ENCODE data around the gene PIGQ. TPM values are rescaled to one million over a fixed set of nuclear protein-coding genes. Genes with fewer than 3 reads are reported as not detected.

Gene PIGQ
- polyA plus RNA-seq, 2 of the 4 experiments (the other 2 are of a cell fraction) = 13.2 to 31.2 TPM

- ATAC-seq = peak; percentile 72 to 82
- H3K27ac ChIP-seq = peak within 1 kb of the TSS; percentile 95 to 97
- peak within 1 kb of the TSS; percentile 96 for H3K4me3 ChIP-seq
- 0% methylated on average over 33 of the region's 129 CpGs for WGBS (ENCODE audit: missing lambda C conversion rate)
- H3K4me1 ChIP-seq = peaks cover 29% of the 10 kb centered on the region
- no peaks in the 10 kb centered on the region for H3K9me3 ChIP-seq
- ChIA-PET CTCF (interaction anchor here (1.2 kb wide), 2 partner anchors 12 kb away, joined by 3 read pairs; no protein-coding TSS in a partner anchor), POLR2A (interaction anchor here (0.7 to 1.3 kb wide), 3 partner anchors 8 to 102 kb away, joined by 3 to 4 read pairs (median 3); partner anchors contain the start of gene RAB11FIP3)
- no peak for FAIRE-seq
- H3K4me2 ChIP-seq = peak within 1 kb of the TSS; percentile 89
- peak; percentile 61 to 90 for DNase-seq (ENCODE audit: low read depth in 1 of 2, low spot score in 1 of 2)
- TF ChIP-seq ESRRA (IDR thresholded peaks at IDR 0.05; ENCODE audit: borderline replicate concordance, low read length) (no peak), KDM5A (IDR thresholded peaks at IDR 0.05) (no peak), RARB (CRISPR knock-in tag; IDR thresholded peaks at IDR 0.05) (no peak), ZC3H11A (IDR thresholded peaks at IDR 0.05) (no peak), RAD21 (conservative IDR thresholded peaks at IDR 0.05 in 1 of 2, IDR thresholded peaks at IDR 0.05 in 1 of 2) (no peak), HDAC2 (IDR thresholded peaks at IDR 0.05) (no peak), E2F6 (IDR thresholded peaks at IDR 0.05; ENCODE audit: borderline replicate concordance, low read depth) (peak; percentile 71; the same call in 1 of the 2 replicates), CHD2 (IDR thresholded peaks at IDR 0.05; ENCODE audit: low read length, partially characterized antibody) (no peak), SMC3 (IDR thresholded peaks at IDR 0.05) (no peak), RCOR1 (IDR thresholded peaks at IDR 0.05; ENCODE audit: low read depth, low read length) (no peak), CHD4 (IDR thresholded peaks at IDR 0.05; ENCODE audit: borderline replicate concordance) (no peak), TFCP2L1 (CRISPR knock-in tag; IDR thresholded peaks at IDR 0.05) (0 out of 2 replicates have a peak, but pooled peaks have one; percentile 27), MAZ (IDR thresholded peaks at IDR 0.05; ENCODE audit: borderline replicate concordance, low read depth, low read length) (no peak), EHMT2 (IDR thresholded peaks at IDR 0.05; ENCODE audit: low read depth) (no peak), JUN (IDR thresholded peaks at IDR 0.05) (peak; percentile 64 to 80; a peak in 4 of 5 replicates), PHF8 (IDR thresholded peaks at IDR 0.05; ENCODE audit: borderline replicate concordance, low read depth) (peak; percentile 88; the same call in 1 of the 2 replicates), POLR2AphosphoS2 (conservative IDR thresholded peaks at IDR 0.05; ENCODE audit: low read length) (no peak), RNF2 (IDR thresholded peaks at IDR 0.05; ENCODE audit: borderline replicate concordance, low read depth) (no peak), ZFP36 (IDR thresholded peaks at IDR 0.05; ENCODE audit: borderline replicate concordance, partially characterized antibody) (no peak), EHF (CRISPR knock-in tag; IDR thresholded peaks at IDR 0.05) (no peak), HOXB5 (CRISPR knock-in tag; IDR thresholded peaks at IDR 0.05) (peak; percentile 53; the same call in 1 of the 2 replicates), FOSL2 (IDR thresholded peaks at IDR 0.05) (no peak), FOSL2 (CRISPR knock-in tag; IDR thresholded peaks at IDR 0.05) (no peak; the same call in 1 of the 2 replicates), HOXA7 (CRISPR knock-in tag; IDR thresholded peaks at IDR 0.05) (no peak), BCL3 (IDR thresholded peaks at IDR 0.05) (peak; percentile 54; the same call in 1 of the 3 replicates), SREBF2 (IDR thresholded peaks at IDR 0.05) (no peak), USF2 (IDR thresholded peaks at IDR 0.05) (no peak), ZSCAN20 (CRISPR knock-in tag; IDR thresholded peaks at IDR 0.05) (no peak), HOXB13 (CRISPR knock-in tag; IDR thresholded peaks at IDR 0.05; ENCODE audit: low read depth) (no peak), RFX5 (IDR thresholded peaks at IDR 0.05) (no peak), ATOH8 (CRISPR knock-in tag; IDR thresholded peaks at IDR 0.05; ENCODE audit: low read depth) (no peak), TP53 (CRISPR knock-in tag; IDR thresholded peaks at IDR 0.05) (no peak), GATA3 (IDR thresholded peaks at IDR 0.05; ENCODE audit: borderline replicate concordance) (no peak), FOSB (CRISPR knock-in tag; IDR thresholded peaks at IDR 0.05) (no peak)
- TF ChIP-seq, protein P1, sequence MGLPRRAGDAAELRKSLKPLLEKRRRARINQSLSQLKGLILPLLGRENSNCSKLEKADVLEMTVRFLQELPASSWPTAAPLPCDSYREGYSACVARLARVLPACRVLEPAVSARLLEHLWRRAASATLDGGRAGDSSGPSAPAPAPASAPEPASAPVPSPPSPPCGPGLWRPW (IDR thresholded peaks at IDR 0.05) = no peak
- TF ChIP-seq, protein P2, sequence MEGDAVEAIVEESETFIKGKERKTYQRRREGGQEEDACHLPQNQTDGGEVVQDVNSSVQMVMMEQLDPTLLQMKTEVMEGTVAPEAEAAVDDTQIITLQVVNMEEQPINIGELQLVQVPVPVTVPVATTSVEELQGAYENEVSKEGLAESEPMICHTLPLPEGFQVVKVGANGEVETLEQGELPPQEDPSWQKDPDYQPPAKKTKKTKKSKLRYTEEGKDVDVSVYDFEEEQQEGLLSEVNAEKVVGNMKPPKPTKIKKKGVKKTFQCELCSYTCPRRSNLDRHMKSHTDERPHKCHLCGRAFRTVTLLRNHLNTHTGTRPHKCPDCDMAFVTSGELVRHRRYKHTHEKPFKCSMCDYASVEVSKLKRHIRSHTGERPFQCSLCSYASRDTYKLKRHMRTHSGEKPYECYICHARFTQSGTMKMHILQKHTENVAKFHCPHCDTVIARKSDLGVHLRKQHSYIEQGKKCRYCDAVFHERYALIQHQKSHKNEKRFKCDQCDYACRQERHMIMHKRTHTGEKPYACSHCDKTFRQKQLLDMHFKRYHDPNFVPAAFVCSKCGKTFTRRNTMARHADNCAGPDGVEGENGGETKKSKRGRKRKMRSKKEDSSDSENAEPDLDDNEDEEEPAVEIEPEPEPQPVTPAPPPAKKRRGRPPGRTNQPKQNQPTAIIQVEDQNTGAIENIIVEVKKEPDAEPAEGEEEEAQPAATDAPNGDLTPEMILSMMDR (IDR thresholded peaks at IDR 0.05) = no peak
These were observed 42.5 kb upstream of the PIGQ start, which contains the start of gene CAPN15 for GRCh38 chr16:527015-527903. TSS of gene CAPN15 (plus strand) at chr16:527712. CDS start at chr16:546839, 19,127 bp downstream.
